H9 (cell line): ENCODE data around the gene RBP4. TPM values are rescaled to one million over a fixed set of nuclear protein-coding genes. Genes with fewer than 3 reads are reported as not detected.

Experiments used
- DNase-seq: peaks from one replicate; pipeline ENCODE4 v3.0.0-alpha.2; 2017
- H2AFZ ChIP-seq: one replicate; pipeline ENCODE4 v1.6.1; 2013; ENCODE audit warnings: mild to moderate bottlenecking, low read length, control low read depth, moderate library complexity
- H2AK5ac ChIP-seq: 2 replicates; pipeline ENCODE4 v1.6.1; 2013; ENCODE audit warnings: low read length, control low read depth, mixed read lengths; ENCODE audit not compliant: insufficient read length
- H2BK120ac ChIP-seq: one replicate; pipeline ENCODE4 v1.6.1; 2013; ENCODE audit warnings: low read depth, mild to moderate bottlenecking, low read length, control low read depth, inconsistent platforms; ENCODE audit not compliant: poor library complexity, severe bottlenecking
- H2BK12ac ChIP-seq: 2 replicates; pipeline ENCODE4 v1.6.1; 2013; ENCODE audit warnings: low read length, control low read depth, mixed read lengths, low read depth; ENCODE audit not compliant: insufficient read length
- H2BK15ac ChIP-seq: 2 replicates; pipeline ENCODE4 v1.6.1; 2013; ENCODE audit warnings: low read depth, low read length, control low read depth
- H2BK20ac ChIP-seq: one replicate; pipeline ENCODE4 v1.6.1; 2013; ENCODE audit warnings: low read depth, mild to moderate bottlenecking, low read length, control low read depth, inconsistent platforms; ENCODE audit not compliant: poor library complexity, severe bottlenecking
- H2BK5ac ChIP-seq: 2 replicates; pipeline ENCODE4 v1.6.1; 2013; ENCODE audit warnings: low read length, control low read depth, mixed read lengths; ENCODE audit not compliant: insufficient read length
- H3K14ac ChIP-seq: 2 replicates; pipeline ENCODE4 v1.6.1; 2013; ENCODE audit warnings: low read length, control low read depth; ENCODE audit not compliant: insufficient read depth
- H3K18ac ChIP-seq: 2 replicates; pipeline ENCODE4 v1.6.1; 2013; ENCODE audit warnings: low read depth, mild to moderate bottlenecking, mixed read lengths, low read length, control low read depth; ENCODE audit not compliant: insufficient read length
- H3K23ac ChIP-seq: 2 replicates; pipeline ENCODE4 v1.6.1; 2013; ENCODE audit warnings: low read length, control low read depth, mixed read lengths, low read depth; ENCODE audit not compliant: insufficient read length
- H3K23me2 ChIP-seq: 2 replicates; pipeline ENCODE4 v1.6.1; 2013; ENCODE audit warnings: low read depth, mild to moderate bottlenecking, mixed read lengths, low read length, control low read depth; ENCODE audit not compliant: insufficient read length, poor library complexity, severe bottlenecking
- H3K27ac ChIP-seq: 2 replicates; pipeline ENCODE4 v1.5.1; 2013; ENCODE audit warnings: low read length, control low read depth, mixed read lengths, low read depth; ENCODE audit not compliant: insufficient read length
- H3K27me3 ChIP-seq: 2 replicates; pipeline ENCODE4 v1.6.1; 2013; ENCODE audit warnings: low read length, control low read depth, inconsistent platforms; ENCODE audit not compliant: insufficient read depth
- H3K4ac ChIP-seq: 2 replicates; pipeline ENCODE4 v1.6.1; 2013; ENCODE audit warnings: low read depth, mild to moderate bottlenecking, control low read depth, inconsistent platforms, low read length, moderate library complexity
- H3K4me1 ChIP-seq: 2 replicates; pipeline ENCODE4 v1.6.1; 2013; ENCODE audit warnings: low read length, control low read depth, inconsistent platforms; ENCODE audit not compliant: insufficient read depth
- H3K4me2 ChIP-seq: 2 replicates; pipeline ENCODE4 v1.6.1; 2013; ENCODE audit warnings: low read length, control low read depth, mixed read lengths; ENCODE audit not compliant: insufficient read length, insufficient read depth
- H3K56ac ChIP-seq: 2 replicates; pipeline ENCODE4 v1.6.1; 2013; ENCODE audit warnings: low read depth, mild to moderate bottlenecking, mixed read lengths, low read length, control low read depth; ENCODE audit not compliant: insufficient read length
- H3K79me1 ChIP-seq: 2 replicates; pipeline ENCODE4 v1.6.1; 2013; ENCODE audit warnings: low read depth, mild to moderate bottlenecking, moderate library complexity, low read length, control low read depth, inconsistent platforms; ENCODE audit not compliant: insufficient read depth, poor library complexity, severe bottlenecking
- H3K79me2 ChIP-seq: 2 replicates; pipeline ENCODE4 v1.6.1; 2013; ENCODE audit warnings: low read length, control low read depth, inconsistent platforms; ENCODE audit not compliant: insufficient read depth
- H3K9ac ChIP-seq: 2 replicates; pipeline ENCODE4 v1.6.1; 2013; ENCODE audit warnings: low read length, control low read depth, mixed read lengths; ENCODE audit not compliant: insufficient read length; ENCODE audit errors: extremely low read depth
- H3K9me3 ChIP-seq: one replicate; pipeline ENCODE4 v1.6.1; 2013; ENCODE audit warnings: low read depth, low read length, inconsistent platforms; ENCODE audit not compliant: control insufficient read depth
- H3T11ph ChIP-seq: one replicate; pipeline ENCODE4 v1.6.1; 2013; ENCODE audit warnings: mild to moderate bottlenecking, low read length, control low read depth, inconsistent platforms
- H4K20me1 ChIP-seq: one replicate; pipeline ENCODE4 v1.6.1; 2013; ENCODE audit not compliant: control insufficient read depth, insufficient read length, insufficient read depth
- H4K5ac ChIP-seq: 2 replicates; pipeline ENCODE4 v1.6.1; 2013; ENCODE audit warnings: low read depth, mild to moderate bottlenecking, mixed read lengths, low read length, control low read depth; ENCODE audit not compliant: insufficient read length
- H4K8ac ChIP-seq: replicated peaks from 2 replicates; pipeline ENCODE4 v1.6.1; 2013; ENCODE audit warnings: low read length, control low read depth, mixed read lengths, low read depth; ENCODE audit not compliant: insufficient read length
- H4K91ac ChIP-seq: 2 replicates; pipeline ENCODE4 v1.6.1; 2013; ENCODE audit warnings: low read depth, mild to moderate bottlenecking, moderate library complexity, mixed read lengths, low read length, control low read depth; ENCODE audit not compliant: insufficient read length
- H3K27ac Mint-ChIP-seq, 3 experiments: 2 replicates in 2 of 3; 3 replicates in 1 of 3; pipeline ENCODE4 v1.8.0; 2020 to 2021; ENCODE audit warnings: mixed read lengths in 3 of 3, mild to moderate bottlenecking in 1 of 3, moderate library complexity in 1 of 3
- H3K27me3 Mint-ChIP-seq: 2 replicates; pipeline ENCODE4 v1.8.0; 2021; ENCODE audit warnings: low read depth, mild to moderate bottlenecking, moderate library complexity, mixed read lengths
- H3K36me3 Mint-ChIP-seq, 3 experiments: 2 replicates in 2 of 3; 3 replicates in 1 of 3; pipeline ENCODE4 v1.8.0; 2020 to 2021; ENCODE audit warnings: low read depth in 3 of 3, mixed read lengths in 3 of 3; ENCODE audit not compliant: insufficient read depth in 1 of 3
- H3K4me1 Mint-ChIP-seq, 2 experiments: 2 replicates each; pipeline ENCODE4 v1.8.0; 2020; ENCODE audit warnings: mixed read lengths in 2 of 2
- H3K4me3 Mint-ChIP-seq, 2 experiments: 2 replicates in 1 of 2; 3 replicates in 1 of 2; pipeline ENCODE4 v1.8.0; 2020 to 2021; ENCODE audit warnings: mild to moderate bottlenecking in 2 of 2, mixed read lengths in 2 of 2, moderate library complexity in 1 of 2
- H3K9me3 Mint-ChIP-seq, 2 experiments: 2 replicates in 1 of 2; 3 replicates in 1 of 2; pipeline ENCODE4 v1.8.0; 2020; ENCODE audit warnings: mild to moderate bottlenecking in 2 of 2, mixed read lengths in 2 of 2, moderate library complexity in 1 of 2
- WGBS: extraction: QIAGEN DNeasy Blood & Tissue Kit; methylation state at CpG from one replicate; pipeline ENCODE4 v1.1.7; 2013; ENCODE audit warnings: missing lambda C conversion rate, low lambda C conversion rate, mixed read lengths; ENCODE audit not compliant: insufficient read length; ENCODE audit errors: extremely low coverage; 5-methylcytosine and 5-hydroxymethylcytosine counted together
- total RNA-seq: library from RNA; stranded (reverse); gene quantifications from 2 replicates; pipeline ENCODE4 v1.2.1, GENCODE V29; 2021
- TF ChIP-seq, protein P1 (sequence below): fragments of 200-600 bp; sonication (generic); conservative IDR thresholded peaks from 3 replicates; pipeline ENCODE4 v1.8.0; 2021; ENCODE audit warnings: antibody characterized with exemption, mild to moderate bottlenecking

RBP4 gene
- total RNA-seq, 1 experiment from 2014 or later: not detected

DNA sequence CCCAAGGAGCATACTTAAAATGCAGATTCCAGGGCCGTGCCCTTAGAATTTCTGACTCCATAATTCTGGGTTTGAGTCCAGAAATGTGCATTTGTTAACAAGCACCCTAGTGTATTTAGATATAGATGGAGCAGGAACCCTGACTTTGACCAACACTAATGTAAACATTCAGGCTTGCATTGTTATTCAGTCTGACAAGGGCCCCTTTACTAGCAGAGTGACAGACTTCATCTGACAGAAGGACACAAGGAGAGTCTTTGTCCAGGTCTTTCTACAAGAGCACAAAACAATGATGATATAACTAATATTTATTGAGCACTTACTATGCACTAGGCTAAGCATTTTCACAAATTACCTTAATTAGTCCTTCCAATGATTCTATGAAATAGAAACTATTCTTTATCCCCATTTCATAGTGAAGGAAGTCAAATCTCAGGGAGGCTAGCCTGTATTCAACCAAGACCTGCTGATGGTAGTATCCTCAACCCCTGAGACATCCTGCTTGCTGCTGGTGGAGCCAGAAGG, 3.9 kb downstream of the RBP4 start:
- H3K27ac Mint-ChIP-seq: no peak overlapping the region
- Histone ChIP-seq H2AK5ac (no peak overlapping the region), H4K20me1 (no peaks in the 10 kb centered on the region), H3T11ph (no peak overlapping the region), H3K14ac (no peak overlapping the region), H3K79me2 (no peaks in the 10 kb centered on the region), H3K9ac (no peak overlapping the region), H2BK20ac (no peak overlapping the region), H2BK5ac (no peak overlapping the region), H3K4me1 (no peaks in the 10 kb centered on the region; the same call in 1 of the 2 replicates), H3K56ac (no peak overlapping the region), H3K27me3 (peaks cover 17% of the 10 kb centered on the region), H3K4ac (no peak overlapping the region), H4K5ac (no peak overlapping the region), H3K9me3 (no peaks in the 10 kb centered on the region), H3K18ac (no peak overlapping the region), H2BK12ac (no peak overlapping the region), H3K4me2 (no peak overlapping the region), H4K91ac (no peak overlapping the region), H3K23ac (no peak overlapping the region), H4K8ac (no peak overlapping the region), H3K27ac (no peak overlapping the region), H2BK120ac (no peak overlapping the region), H3K23me2 (peaks cover 7% of the 10 kb centered on the region), H2BK15ac (no peak overlapping the region), H3K79me1 (no peaks in the 10 kb centered on the region), H2AFZ (no peak overlapping the region)
- no peak for DNase-seq
- WGBS: no CpG with 5 or more reads among the region's 1 CpG
- H3K4me1 Mint-ChIP-seq: peaks cover 16% of the 10 kb centered on the region in 2 experiments
- H3K36me3 Mint-ChIP-seq: no peaks in the 10 kb centered on the region; a peak in 1 of 7 replicates
- peaks cover 53% of the 10 kb centered on the region for H3K27me3 Mint-ChIP-seq
- no peak overlapping the region for H3K4me3 Mint-ChIP-seq
- TF ChIP-seq, protein P1, sequence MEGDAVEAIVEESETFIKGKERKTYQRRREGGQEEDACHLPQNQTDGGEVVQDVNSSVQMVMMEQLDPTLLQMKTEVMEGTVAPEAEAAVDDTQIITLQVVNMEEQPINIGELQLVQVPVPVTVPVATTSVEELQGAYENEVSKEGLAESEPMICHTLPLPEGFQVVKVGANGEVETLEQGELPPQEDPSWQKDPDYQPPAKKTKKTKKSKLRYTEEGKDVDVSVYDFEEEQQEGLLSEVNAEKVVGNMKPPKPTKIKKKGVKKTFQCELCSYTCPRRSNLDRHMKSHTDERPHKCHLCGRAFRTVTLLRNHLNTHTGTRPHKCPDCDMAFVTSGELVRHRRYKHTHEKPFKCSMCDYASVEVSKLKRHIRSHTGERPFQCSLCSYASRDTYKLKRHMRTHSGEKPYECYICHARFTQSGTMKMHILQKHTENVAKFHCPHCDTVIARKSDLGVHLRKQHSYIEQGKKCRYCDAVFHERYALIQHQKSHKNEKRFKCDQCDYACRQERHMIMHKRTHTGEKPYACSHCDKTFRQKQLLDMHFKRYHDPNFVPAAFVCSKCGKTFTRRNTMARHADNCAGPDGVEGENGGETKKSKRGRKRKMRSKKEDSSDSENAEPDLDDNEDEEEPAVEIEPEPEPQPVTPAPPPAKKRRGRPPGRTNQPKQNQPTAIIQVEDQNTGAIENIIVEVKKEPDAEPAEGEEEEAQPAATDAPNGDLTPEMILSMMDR: no peak
- H3K9me3 Mint-ChIP-seq: no peaks in the 10 kb centered on the region
